ENCODE measurements around the gene SAMD3. TPM values are rescaled to one million over a fixed set of nuclear protein-coding genes. Genes with fewer than 3 reads are reported as not detected.

The SAMD3 gene
- total and polyA plus RNA-seq, 7 donors: 0.09 to 0.66 (median 0.28) TPM; not detected in 2

DNA sequence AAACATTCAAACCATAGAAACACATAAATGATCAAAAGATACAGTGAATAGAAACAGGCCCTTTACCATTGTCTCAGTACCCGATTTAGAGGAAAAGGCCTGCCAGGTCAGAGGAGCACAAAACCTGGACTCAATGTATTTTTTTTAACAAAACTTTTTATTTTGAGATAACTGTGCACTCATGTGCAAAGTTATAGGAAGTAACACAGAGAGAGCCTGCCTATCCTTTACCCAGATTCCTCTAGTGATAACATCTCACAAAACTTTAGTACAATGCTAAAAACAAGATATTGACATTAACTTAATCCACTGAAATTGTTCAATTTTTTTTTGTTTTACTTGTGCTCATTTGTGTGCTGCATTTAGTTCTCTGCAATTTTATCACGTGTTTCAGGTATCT is 36.8 kb upstream of the SAMD3 start:
- ATAC-seq: no peak
- Histone ChIP-seq H3K9me3 (no peaks in the 10 kb centered on the region), H3K27me3 (ENCODE audit: insufficient read depth in 3 of 3, low read length in 2 of 3) (no peaks in the 10 kb centered on the region), H3K27ac (no peak overlapping the region), H3K4me1 (no peaks in the 10 kb centered on the region), H3K36me3 (ENCODE audit: insufficient read depth in 1 of 2, low read depth in 1 of 2) (no peaks in the 10 kb centered on the region), H3K4me3 (no peak overlapping the region)
- intact Hi-C loops (cut with DNase I): no loop called here
- DNase-seq: no peak
- 83 to 90% (median 87%) methylated on average over 2 of the region's 2 CpGs for WGBS, 3 donors
- TF ChIP-seq, protein P1, sequence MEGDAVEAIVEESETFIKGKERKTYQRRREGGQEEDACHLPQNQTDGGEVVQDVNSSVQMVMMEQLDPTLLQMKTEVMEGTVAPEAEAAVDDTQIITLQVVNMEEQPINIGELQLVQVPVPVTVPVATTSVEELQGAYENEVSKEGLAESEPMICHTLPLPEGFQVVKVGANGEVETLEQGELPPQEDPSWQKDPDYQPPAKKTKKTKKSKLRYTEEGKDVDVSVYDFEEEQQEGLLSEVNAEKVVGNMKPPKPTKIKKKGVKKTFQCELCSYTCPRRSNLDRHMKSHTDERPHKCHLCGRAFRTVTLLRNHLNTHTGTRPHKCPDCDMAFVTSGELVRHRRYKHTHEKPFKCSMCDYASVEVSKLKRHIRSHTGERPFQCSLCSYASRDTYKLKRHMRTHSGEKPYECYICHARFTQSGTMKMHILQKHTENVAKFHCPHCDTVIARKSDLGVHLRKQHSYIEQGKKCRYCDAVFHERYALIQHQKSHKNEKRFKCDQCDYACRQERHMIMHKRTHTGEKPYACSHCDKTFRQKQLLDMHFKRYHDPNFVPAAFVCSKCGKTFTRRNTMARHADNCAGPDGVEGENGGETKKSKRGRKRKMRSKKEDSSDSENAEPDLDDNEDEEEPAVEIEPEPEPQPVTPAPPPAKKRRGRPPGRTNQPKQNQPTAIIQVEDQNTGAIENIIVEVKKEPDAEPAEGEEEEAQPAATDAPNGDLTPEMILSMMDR (IDR thresholded peaks at IDR 0.05): no peak

- intact Hi-C loops (cut with DNase I): no loop called here
- Histone ChIP-seq H3K4me1 (no peaks in the 10 kb centered on the region), H3K27me3 (ENCODE audit: insufficient read depth in 3 of 3, low read length in 2 of 3) (no peaks in the 10 kb centered on the region), H3K27ac (no peak overlapping the region), H3K36me3 (ENCODE audit: insufficient read depth in 1 of 2, low read depth in 1 of 2) (no peaks in the 10 kb centered on the region), H3K9me3 (no peaks in the 10 kb centered on the region), H3K4me3 (no peak overlapping the region)
- TF ChIP-seq, protein P1 (IDR thresholded peaks at IDR 0.05): no peak
- DNase-seq: no peak
- ATAC-seq: no peak
- WGBS, 3 donors: 84 to 90% (median 85%) methylated on average over 1 of the region's 1 CpG
Observed at GRCh38 chr6:130259140-130259539, 36.4 kb upstream of the SAMD3 start.

GRCh38 chr6:130252527-130253237 is 29.9 kb upstream of the SAMD3 start:
- no peaks in the 10 kb centered on the region for H3K27me3 ChIP-seq (ENCODE audit: insufficient read depth in 3 of 3, low read length in 2 of 3)
- no peak overlapping the region for H3K4me3 ChIP-seq
- DNase-seq (no peak), ATAC-seq (no peak)
- H3K36me3 ChIP-seq (ENCODE audit: insufficient read depth in 1 of 2, low read depth in 1 of 2): no peaks in the 10 kb centered on the region
- no peak overlapping the region for H3K27ac ChIP-seq
- H3K4me1 ChIP-seq: no peaks in the 10 kb centered on the region
- no peaks in the 10 kb centered on the region for H3K9me3 ChIP-seq
- TF ChIP-seq, protein P1 (IDR thresholded peaks at IDR 0.05): no peak
- 28 to 34% (median 32%) methylated on average over 9 of the region's 9 CpGs for WGBS, 3 donors
- intact Hi-C loops (cut with DNase I): no loop called here

DNA sequence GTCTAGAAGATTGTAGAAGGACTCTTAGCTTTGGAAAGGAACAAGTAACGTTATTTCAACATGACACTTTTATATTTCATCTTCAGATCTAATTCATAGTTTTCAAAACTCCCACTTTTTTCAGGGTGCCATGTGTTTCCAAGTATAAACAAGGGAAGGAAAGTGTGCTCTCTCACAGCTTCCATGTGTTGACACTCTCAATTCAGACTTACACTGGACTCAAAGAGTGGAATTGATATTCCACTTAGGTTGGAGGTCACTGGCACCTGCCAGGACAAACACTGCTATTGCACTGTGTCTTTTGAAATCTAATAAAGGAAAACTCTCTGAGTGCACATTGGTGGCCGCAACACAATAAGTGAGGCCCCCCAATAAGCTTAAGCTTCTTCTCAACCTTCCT is 22.5 kb upstream of the SAMD3 start:
- TF ChIP-seq, protein P1 (IDR thresholded peaks at IDR 0.05): no peak
- Histone ChIP-seq H3K4me3 (no peak overlapping the region), H3K27me3 (ENCODE audit: insufficient read depth in 3 of 3, low read length in 2 of 3) (no peaks in the 10 kb centered on the region), H3K27ac (no peak overlapping the region), H3K4me1 (no peaks in the 10 kb centered on the region), H3K9me3 (no peaks in the 10 kb centered on the region), H3K36me3 (ENCODE audit: insufficient read depth in 1 of 2, low read depth in 1 of 2) (no peaks in the 10 kb centered on the region)
- no peak for DNase-seq
- 84 to 89% (median 89%) methylated on average over 2 of the region's 2 CpGs for WGBS, 3 donors
- intact Hi-C loops (cut with DNase I): no loop called here
- no peak for ATAC-seq

DNA sequence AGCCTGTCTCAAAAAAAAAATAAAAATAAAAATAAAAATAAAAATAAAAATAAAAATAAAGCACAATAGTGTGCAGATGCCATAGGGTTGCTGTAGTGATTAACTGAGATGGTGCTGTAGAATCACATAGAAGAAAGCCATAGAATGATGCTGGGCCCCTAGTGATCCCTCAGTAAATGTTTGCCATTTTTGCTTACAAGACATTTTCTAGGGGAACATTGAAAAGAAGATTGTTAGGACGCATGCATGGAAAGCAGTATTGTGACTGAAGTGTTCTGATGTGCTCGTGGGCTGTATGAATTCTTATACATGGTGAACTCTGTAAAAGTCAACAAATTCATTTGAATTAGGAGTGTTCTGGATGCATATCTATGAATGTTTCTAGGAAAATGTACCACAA is 22.0 kb upstream of the SAMD3 start:
- DNase-seq (no peak), ATAC-seq (no peak)
- Histone ChIP-seq H3K36me3 (ENCODE audit: insufficient read depth in 1 of 2, low read depth in 1 of 2) (no peaks in the 10 kb centered on the region), H3K4me3 (no peak overlapping the region), H3K4me1 (no peaks in the 10 kb centered on the region), H3K27me3 (ENCODE audit: insufficient read depth in 3 of 3, low read length in 2 of 3) (no peaks in the 10 kb centered on the region), H3K27ac (no peak overlapping the region), H3K9me3 (no peaks in the 10 kb centered on the region)
- intact Hi-C loops (cut with DNase I): no loop called here
- TF ChIP-seq, protein P1 (IDR thresholded peaks at IDR 0.05): no peak
- 89 to 94% (median 93%) methylated on average over 2 of the region's 2 CpGs for WGBS, 3 donors
